GM19452 (cell line): ENCODE data around the gene KCNQ1.

ENCODE experiments used
- ATAC-seq: cut with Tn5 transposase; IDR thresholded peaks from one replicate; pipeline ENCODE4 v1.9.1; 2021; ENCODE audit not compliant: unreplicated experiment

Gene KCNQ1

DNA sequence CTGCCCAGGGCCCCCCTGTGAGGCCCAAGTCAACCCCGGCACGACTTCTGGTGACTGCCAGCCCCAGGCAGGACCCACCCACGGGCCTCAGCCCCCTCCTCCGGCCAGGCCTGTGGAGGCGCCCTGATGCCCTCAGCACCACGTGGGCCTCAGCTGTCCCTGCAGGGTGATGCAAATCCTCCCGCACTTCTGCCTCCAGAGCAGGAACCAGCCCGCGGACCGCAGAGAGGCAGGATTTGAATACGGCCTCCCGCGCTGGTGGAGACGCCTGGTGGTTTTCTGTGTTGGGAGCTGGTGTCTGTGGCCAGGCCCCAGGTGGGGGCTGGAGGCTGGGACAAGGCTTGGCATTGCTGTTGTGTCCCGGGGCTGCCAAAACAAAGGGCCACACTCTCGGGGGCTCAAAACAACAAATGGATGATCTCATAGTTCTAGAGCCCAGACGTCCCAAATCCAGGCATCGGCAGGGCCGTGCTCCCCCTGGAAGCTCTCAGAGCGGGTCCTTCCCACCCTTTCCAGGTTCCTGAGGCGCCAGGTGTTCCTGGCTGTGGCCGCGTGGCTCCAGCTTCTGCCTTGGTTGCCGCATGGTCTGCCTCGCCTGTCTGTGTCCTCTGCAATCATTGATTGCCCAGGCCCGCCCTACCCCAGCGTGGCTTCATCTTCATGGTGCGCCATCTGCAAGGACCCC is 19.9 kb upstream of the KCNQ1 start:
- ATAC-seq, result no peak

DNA sequence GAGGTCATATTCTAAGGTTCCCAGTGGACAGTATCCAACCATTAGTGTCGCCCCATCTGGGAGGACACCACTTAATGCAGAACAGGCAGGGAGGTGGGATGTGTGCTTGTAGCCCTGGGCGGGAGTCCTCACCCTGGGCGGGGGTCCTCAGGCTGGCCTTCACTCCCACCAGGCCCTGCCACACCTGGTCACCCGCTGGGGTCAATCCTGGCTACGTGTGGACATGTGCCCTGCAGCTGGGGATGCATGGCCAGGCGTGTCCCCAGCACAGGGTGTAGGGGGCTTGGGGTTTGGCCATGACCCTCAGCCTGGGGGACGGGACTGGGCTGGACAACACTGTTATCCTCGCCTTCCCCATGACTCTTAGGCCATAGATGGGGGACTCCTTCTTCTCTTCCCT is 19.3 kb upstream of the KCNQ1 start:
- ATAC-seq, result no peak

DNA sequence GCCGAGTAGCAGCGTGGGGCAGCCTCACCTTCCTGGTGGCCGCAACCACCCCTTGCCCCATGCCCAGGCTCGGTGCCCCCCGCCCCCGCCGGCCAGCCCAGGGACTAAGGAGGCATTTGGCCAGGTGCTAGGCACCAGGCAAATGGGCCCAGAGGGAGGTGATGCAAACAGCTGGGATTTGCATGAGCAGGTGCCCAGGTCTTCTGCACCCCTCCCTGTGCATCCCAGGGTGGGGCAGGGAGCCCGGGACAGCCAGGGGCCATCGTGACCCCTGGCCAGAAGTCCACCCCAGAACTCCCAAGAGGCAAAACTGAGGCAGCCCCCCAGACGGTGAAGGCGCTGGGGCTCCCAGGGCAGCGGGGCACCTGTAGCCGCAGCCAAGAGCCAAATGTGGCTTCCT is 18.6 kb upstream of the KCNQ1 start:
- ATAC-seq, result no peak

DNA sequence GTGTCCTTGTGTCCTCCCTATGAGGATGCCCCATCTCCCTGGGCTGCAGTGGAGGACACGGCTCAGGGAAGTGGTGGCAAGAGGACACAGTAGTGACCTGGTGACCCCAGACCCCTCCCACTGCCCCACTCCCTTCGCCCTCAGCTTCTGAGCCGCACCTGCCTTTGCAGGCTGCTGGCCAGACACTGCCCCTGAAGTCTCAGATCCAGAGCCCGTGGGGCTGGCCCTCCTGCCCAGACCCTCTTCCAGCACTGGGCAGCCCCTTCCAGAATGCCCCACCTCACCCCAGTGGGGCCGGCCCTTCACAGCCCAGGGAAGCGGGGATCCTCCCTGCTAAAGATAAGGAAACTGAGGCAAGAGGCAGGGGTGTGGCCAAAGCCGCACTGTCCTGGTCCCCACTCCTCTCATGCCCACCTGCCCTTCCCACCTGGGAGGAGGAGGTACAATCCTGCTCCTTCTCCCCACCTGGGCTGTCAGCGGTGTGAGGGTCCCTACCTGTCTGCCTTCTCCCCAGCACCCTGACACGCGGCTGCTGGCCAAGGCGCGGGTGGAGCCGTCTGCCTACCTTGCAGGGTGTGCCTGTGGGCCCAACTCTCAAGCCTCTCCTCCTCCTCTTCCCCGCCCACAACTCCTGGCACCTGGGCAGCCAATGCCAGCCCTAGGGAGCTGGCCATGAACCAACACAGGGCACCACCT is 17.8 kb upstream of the KCNQ1 start:
- no peak for ATAC-seq

DNA sequence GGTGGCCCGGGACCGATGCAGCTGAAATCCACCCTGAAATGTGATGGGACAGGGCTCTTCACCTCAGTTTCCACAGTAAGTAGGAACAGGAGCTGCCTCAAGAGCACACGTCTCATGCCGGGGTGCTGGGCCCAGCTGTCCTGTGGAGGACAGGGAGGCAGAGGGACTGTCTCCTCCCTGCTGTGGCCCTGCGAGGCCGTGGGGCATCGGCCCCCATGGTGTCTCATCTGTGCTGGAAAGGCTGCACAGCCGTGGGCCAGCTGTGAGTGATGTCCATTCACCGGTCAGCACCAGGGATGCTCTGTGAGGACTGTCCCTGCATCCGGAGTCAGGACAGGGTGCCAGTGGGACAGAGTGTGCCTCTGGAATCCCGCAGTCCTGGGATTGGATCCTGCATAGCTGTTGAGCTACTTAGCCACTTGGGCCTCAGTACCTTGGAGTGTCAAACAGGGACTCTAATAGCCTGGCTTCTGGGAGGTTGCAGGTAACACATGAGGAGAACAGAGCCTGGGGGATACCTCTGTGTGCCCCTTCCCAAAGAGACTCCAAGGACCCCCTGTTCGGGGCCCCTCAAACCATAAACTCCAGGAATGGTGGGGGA is 17.0 kb upstream of the KCNQ1 start:
- ATAC-seq, result no peak

DNA sequence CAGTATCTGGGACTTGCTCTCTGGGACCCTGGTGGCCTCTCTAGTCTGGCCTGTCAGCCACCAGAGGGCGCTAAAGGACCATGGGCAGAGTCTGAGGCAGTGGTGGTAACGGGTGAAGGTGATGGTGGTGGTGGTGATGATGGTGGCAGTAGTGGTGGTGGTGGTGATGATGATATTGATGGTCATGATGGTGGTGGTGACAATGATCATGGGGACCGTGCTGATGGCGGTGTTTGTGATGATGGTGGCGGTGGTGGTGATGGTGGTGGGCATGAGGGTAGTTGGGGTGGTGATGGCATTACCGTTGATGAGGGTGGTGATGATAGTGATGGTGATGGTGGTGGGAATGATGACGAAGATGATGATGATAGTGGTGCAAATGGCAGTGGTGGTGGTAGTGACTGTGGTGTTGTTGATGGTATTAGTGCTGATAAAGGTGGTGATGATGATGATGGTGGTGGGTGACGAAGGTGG is 16.4 kb upstream of the KCNQ1 start:
- ATAC-seq, result no peak

DNA sequence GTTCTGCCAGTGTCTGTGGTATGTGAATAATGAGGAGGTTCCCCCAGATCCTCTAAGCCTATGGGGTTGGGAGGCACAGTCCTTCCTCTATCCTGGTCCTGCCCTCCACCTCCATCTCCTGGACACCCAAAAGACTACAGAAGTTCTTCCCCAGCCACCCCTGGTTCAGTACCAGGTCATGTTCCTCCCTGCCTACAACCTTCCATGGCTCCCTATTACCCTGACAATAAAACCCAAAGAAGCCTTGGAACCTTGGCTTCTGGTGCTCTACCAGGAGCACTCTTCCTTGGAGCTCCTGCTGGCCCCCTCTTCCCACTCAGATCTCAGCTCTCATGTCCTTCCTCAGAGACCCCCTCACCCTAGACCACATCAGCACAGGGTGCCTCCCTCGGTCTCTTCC is 13.4 kb upstream of the KCNQ1 start:
- no peak for ATAC-seq

DNA sequence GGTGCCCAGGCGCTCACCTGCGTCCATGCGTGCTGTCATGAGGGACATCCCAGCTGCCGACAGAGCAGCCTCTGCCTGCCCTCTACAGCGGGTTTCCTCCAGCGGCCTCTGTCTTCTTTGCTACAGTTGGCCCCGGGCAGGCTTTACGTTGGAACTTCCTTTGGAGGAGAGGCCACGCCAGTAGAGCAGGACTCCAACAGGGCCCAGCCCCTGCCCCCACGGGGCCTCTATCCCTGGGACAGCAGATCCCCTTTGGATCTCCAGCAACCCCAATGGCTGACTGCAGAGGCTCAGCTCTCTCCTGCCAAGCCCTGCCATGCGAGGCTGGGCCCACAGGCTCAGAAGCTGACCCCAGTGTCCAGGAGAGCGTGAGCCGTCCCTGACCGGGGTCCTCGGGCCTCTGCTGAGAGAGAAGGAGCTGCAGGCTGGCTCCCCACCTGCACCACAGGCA is 12.6 kb upstream of the KCNQ1 start:
- ATAC-seq, result no peak

DNA sequence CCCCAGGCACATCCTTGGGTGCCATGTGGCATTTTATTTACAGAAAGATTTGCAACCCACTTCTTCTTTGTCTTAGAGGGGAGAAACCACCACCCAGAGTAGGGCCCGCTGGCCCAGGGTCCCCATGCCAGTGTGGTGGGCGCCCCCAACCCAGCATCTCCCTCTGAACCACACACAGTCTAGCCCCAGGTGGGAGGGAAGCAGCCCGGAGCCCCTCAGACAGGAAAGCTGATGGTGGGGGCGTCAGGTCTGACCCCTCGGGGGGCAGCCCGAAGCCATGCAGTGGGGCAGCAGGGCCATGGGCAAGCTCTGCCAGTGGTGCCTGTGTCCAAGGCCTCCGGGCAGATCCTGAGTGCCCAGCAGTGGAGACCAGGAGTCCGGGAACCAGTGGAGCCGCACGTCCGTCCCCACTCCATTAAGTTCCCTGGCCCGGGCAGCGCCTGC is 12.2 kb upstream of the KCNQ1 start:
- ATAC-seq, result no peak

DNA sequence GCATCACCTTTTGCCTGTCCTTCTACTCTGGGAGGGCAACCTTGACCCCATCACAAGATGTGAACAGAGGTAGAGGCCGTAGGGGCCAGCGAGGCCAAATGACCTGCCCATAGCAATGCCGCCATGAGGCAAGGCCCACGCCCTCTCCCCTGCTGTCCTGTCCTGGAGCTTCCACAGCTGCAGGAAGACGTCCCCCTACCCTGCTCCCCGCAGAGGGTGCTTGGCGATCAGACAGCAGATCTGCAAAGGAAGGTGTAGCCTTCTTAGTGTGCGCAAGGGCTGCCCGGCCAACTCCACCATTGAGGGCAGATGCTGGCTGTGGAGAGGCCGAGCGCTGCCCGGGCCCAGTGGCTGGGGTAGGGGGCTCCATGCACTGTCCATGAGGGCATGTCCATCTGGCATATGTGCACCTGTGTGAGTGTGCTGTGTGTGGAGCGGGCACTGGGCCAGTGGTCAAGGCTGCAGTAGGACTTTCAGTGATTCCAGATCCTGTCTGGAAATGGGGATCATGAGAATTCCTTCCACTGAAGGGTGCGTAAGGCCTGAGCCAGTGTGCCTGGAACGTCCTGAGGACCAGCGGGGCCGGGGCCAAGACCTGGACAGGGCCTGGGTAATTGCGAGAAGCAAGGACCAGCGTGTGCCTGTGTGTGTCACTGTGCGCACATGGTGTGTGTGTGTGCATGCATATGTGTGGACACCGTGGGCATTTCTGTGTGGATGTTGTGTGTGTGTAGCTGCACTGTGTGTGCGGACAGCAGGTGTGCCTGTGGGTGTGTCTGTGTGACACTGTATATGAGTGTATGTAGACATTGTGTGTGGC is 11.5 kb upstream of the KCNQ1 start:
- no peak for ATAC-seq

DNA sequence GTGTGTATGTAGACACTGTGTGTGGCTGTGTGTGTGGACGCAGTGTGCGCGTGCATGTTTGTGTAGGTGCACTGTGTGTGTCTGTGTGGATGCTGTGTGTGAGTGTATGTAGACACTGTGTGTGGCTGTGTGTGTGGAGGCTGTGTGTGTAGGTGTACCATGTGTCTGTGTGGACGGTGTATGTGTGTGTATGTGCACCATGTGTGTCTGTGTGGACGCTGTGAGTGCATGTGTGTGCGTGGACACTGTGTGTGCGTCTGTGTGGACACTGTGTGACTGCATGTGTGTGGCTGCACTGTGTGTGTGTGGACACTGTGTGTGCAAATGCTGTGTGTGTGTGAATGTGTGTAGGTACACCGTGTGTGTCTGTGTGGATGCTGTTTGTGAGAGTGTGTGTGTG is 10.8 kb upstream of the KCNQ1 start:
- ATAC-seq, result no peak

DNA sequence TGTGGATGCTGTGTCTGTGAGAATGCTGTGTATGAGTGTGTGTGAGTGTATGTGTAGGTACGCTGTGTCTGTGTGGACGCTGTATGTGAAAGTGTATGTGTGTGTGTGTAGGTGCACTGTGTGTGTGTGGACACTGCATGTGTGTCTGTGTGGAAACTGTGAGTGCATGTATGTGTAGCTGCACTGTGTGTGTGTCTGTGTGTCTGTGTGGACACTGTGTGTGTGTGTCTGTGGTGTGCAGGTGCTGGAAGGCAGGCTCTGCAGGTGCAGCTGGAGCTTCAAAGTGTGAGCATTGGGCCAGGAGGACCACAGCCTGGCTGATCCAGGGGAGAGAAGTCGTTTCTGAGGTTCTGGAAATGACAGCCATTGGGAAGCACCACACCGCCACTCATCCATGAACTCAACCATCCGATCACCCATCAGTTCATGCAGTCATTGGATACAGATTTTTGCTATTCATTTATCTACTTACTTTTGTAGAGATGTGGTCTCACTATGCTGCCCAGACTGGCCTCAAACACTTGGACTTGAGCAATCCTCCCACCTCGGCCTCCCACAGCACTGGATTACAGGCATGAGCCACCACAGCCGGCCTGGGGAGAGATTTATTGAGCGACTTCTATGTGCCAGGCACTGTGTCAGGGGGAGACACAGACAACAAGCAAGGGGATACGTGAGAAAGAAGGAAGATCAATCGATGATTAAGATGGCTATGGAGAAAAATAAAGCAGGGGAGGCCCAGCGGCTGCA is 10.1 kb upstream of the KCNQ1 start:
- no peak for ATAC-seq

DNA sequence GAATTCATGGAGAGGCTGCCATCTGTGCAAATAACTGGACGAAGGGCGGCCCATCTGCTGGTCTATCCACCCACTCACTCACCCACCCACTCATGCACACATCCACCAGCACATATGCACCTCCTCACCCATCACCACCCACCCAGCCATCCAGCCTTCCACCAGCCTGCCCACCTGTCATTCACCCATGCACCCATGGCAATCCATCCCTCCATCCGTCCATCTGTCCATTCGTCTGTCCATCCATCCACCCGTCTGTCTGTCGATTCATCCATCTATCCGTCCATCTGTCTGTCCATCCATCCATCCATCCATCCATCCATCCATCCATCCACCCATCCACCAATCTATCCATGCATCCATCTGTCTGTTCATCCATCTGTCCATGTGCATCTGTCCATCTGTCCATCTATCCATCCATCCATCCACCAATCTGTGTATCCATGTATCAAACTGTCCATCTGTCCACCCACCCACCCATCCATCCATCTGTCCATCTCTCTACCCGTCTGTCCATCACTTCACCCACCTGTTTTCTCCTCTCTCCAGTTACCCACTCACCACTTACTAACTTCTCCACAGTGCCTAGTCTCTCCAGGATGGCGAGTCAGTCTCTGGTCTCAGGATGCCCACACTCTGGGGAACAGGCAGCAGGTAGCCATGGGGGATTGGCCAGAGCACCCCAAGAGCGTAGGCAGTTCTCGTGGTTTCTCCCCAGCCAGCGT is 9.4 kb upstream of the KCNQ1 start:
- no peak for ATAC-seq

DNA sequence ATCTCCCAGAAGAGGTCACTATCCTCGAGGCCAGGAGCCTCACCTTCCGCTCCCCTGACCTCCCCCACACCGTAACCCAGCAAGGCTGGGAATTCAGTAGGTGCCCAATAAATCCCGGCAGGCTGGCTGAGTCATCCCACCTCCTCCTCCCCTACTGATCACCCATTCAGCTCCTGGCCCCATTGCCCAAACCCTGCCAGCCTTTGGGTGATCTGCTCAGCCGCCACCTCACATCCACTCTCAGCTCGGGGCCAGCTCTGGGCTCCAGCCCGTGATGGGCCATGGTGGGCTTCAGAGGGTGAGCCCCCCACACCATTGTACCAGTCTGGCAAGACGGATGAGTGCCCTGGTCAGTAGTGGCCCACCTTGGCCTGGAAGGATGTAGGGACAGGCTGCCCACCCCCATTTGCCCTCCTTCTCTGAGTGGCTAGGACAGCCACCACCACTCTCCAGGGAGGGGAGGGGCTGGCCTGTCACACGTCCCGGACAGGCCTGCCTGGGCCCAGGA is 8.7 kb upstream of the KCNQ1 start:
- ATAC-seq, result no peak

DNA sequence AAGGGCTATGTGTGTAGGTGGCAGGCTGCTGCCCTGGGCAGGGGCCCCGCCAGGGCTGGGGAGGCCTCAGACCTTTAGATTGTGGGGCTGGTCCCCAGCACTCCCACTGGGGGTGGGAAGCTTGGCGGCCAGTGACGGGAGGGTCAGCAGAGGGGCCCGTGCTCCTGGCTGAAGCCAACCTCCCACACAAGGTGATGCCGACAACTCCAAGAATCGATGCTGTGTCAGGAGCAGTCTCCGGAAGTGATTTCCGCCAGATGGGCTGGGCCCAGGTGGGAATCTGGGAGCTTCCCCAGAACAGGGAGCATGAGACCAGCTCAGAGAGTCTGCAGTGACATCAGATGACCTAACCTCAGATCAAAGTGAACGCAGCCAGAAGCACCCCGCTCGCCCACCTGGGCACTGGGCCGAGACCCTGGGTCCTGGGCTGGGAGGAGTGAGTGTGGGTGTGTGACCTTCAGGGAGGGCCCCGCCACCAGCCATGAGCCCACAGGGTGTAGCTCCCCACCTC is 8.2 kb upstream of the KCNQ1 start:
- ATAC-seq, result no peak

DNA sequence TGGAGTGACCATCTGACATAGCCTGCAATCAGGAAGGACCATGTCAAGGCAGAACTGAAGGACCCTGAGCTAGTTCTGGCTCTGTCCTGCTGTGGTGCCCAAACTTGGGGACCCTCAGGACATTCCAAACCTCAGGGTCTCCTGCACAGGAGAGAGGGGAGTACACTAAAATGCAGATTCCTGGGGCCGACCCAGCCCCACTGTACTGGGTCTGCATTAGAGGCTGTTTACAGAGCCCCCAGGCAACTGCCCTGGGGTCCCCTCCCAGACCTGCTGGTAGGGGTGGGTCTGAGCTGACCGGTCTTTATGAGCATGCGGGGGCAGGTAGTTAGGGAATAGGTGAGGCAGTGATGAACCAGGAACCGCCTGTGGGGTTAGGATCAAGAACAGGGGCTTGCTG is 7.3 kb upstream of the KCNQ1 start:
- no peak for ATAC-seq

DNA sequence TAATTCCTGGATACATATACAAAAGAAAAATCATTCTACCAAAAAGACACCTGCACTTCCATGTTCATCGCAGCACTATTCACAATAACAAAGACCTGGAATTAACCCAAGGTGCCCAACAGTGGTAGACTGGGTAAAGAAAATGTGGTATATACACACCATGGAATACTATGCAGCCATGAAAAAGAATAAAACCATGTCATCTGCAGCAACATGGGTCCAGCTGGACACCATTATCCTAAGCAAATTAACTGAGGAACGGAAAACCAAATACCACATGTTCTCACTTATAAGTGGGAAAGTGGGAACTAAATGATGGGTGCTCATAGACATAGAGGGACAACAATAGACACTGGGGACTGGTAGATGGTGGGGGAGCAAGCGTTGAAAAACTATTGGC is 5.0 kb upstream of the KCNQ1 start:
- no peak for ATAC-seq

DNA sequence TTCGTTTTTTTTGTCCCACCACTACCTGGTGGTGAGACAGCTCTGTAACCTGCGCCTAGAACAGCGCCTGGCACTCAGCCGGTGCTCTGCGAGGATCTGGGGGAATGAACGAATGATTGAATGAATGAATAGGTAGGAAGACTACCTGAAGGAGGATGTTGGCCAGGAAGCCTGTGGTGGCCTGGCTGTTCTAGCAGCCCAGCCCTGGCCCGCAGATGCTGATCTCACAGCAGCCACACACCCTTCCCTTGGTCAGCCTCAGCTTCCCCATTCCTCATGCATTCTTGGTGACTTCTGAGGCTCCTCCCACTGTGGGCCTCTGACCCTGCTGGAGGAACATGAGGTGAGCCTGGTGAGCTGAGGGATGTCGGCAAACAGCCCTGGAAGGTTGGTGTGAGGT is 4.2 kb upstream of the KCNQ1 start:
- ATAC-seq, result no peak

DNA sequence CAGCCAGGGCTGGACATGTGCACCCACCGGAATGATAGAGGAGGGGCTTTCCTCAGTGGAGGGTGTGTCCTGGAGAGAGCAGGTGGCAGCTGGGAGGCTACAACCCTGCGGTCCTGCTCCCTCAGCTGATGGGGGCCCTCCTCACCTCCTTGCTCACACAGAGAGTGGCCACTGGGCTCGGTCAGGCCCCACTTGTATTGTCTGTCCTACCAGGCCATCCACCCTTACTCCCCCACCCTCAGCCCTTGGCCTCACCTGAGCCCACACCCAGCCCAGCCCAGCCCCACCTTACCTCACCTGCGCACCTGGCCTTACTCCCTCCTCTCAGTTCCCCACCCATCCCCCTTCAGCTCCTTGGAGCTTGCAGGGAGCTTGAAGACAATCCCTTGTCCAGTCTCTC is 3.6 kb upstream of the KCNQ1 start:
- no peak for ATAC-seq

DNA sequence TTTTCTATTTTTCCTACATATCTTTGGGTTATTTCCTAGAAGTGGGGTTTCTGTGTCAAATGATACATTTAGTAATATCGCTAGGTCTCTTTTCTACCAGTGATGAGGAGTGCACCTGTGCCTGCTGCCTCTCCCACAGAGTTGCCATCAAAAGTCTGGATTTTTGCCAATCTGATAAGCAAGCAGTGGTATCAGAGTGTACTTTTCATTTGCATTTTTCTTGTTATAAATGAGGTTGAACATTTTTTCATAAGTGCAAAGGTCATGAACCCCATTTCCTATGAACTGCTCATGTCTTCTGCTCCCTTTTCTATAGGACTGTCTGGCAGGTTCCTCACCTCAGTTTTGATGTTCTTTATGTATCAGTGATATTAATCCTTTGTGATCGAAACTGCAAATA is 2.2 kb upstream of the KCNQ1 start:
- no peak for ATAC-seq
